ENCODE data around the gene ATP4B. TPM values are rescaled to one million over a fixed set of nuclear protein-coding genes. Genes with fewer than 3 reads are reported as not detected.

The ATP4B gene
- total RNA-seq, 6 experiments from 2014 or later, result not detected

- Histone ChIP-seq H3K27me3 (no peaks in the 10 kb centered on the region), H3K4me1 (no peaks in the 10 kb centered on the region), H3K4me3 (no peak overlapping the region), H3K36me3 (peaks cover 0 to 13% (median 5%) of the 10 kb centered on the region in 4 donors), H3K27ac (no peak overlapping the region), H3K9me3 (no peaks in the 10 kb centered on the region)
- intact Hi-C loops (cut with DNase I), result no loop called here
- no peak for ATAC-seq
- WGBS (ENCODE audit: insufficient coverage, low coverage, low lambda C conversion rate, missing lambda C conversion rate), result 90% methylated on average over 3 of the region's 19 CpGs
- no peak for TF ChIP-seq POLR2A (IDR thresholded peaks at IDR 0.05)
- TF ChIP-seq, protein P1, sequence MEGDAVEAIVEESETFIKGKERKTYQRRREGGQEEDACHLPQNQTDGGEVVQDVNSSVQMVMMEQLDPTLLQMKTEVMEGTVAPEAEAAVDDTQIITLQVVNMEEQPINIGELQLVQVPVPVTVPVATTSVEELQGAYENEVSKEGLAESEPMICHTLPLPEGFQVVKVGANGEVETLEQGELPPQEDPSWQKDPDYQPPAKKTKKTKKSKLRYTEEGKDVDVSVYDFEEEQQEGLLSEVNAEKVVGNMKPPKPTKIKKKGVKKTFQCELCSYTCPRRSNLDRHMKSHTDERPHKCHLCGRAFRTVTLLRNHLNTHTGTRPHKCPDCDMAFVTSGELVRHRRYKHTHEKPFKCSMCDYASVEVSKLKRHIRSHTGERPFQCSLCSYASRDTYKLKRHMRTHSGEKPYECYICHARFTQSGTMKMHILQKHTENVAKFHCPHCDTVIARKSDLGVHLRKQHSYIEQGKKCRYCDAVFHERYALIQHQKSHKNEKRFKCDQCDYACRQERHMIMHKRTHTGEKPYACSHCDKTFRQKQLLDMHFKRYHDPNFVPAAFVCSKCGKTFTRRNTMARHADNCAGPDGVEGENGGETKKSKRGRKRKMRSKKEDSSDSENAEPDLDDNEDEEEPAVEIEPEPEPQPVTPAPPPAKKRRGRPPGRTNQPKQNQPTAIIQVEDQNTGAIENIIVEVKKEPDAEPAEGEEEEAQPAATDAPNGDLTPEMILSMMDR (IDR thresholded peaks at IDR 0.05), result no peak
- no peak for DNase-seq
Observed at GRCh38 chr13:113610266-113610665, 47.7 kb downstream of the ATP4B start.

GRCh38 chr13:113609616-113610015, 48.4 kb downstream of the ATP4B start:
- ATAC-seq, result no peak

GRCh38 chr13:113608967-113609533, 48.9 kb downstream of the ATP4B start:
- Histone ChIP-seq H3K4me3 (no peak overlapping the region), H3K36me3 (peaks cover 0 to 13% (median 5%) of the 10 kb centered on the region in 4 donors), H3K27ac (no peak overlapping the region), H3K4me1 (no peaks in the 10 kb centered on the region), H3K9me3 (no peaks in the 10 kb centered on the region), H3K27me3 (no peaks in the 10 kb centered on the region)
- no peak for TF ChIP-seq POLR2A (IDR thresholded peaks at IDR 0.05)
- TF ChIP-seq, protein P1 (IDR thresholded peaks at IDR 0.05), result no peak
- ATAC-seq (no peak), DNase-seq (no peak)
- intact Hi-C loops (cut with DNase I), result no loop called here
- 91% methylated on average over 12 of the region's 22 CpGs for WGBS (ENCODE audit: insufficient coverage, low coverage, low lambda C conversion rate, missing lambda C conversion rate)

More at GRCh38 chr13:113609616-113610015, 48.4 kb downstream of the ATP4B start:
- no peaks in the 10 kb centered on the region for H3K27me3 ChIP-seq
- DNase-seq, result no peak
- H3K4me1 ChIP-seq, result no peaks in the 10 kb centered on the region
- no peak overlapping the region for H3K4me3 ChIP-seq
- no peak for TF ChIP-seq POLR2A (IDR thresholded peaks at IDR 0.05)
- TF ChIP-seq, protein P1 (IDR thresholded peaks at IDR 0.05), result no peak
- H3K9me3 ChIP-seq, result no peaks in the 10 kb centered on the region
- peaks cover 0 to 13% (median 5%) of the 10 kb centered on the region in 4 donors for H3K36me3 ChIP-seq
- 100% methylated on average over 3 of the region's 13 CpGs for WGBS (ENCODE audit: insufficient coverage, low coverage, low lambda C conversion rate, missing lambda C conversion rate)
- intact Hi-C loops (cut with DNase I), result no loop called here
- no peak overlapping the region for H3K27ac ChIP-seq

GRCh38 chr13:113607889-113608635, 49.9 kb downstream of the ATP4B start:
- ATAC-seq, result peak in 2 of 4 donors; percentile 20 to 23
- intact Hi-C loops (cut with DNase I), result no loop called here
- 66% methylated on average over 3 of the region's 25 CpGs for WGBS (ENCODE audit: insufficient coverage, low coverage, low lambda C conversion rate, missing lambda C conversion rate)
- Histone ChIP-seq H3K27me3 (no peaks in the 10 kb centered on the region), H3K36me3 (peaks cover 0 to 11% (median 5%) of the 10 kb centered on the region in 4 donors), H3K4me1 (no peaks in the 10 kb centered on the region), H3K27ac (no peak overlapping the region), H3K4me3 (no peak overlapping the region), H3K9me3 (no peaks in the 10 kb centered on the region)
- no peak for DNase-seq
- TF ChIP-seq, protein P1 (IDR thresholded peaks at IDR 0.05), result no peak
- TF ChIP-seq POLR2A (IDR thresholded peaks at IDR 0.05), result no peak
